ENCODE results near the gene E2F6. TPM values are rescaled to one million over a fixed set of nuclear protein-coding genes. Genes with fewer than 3 reads are reported as not detected.
A peak's percentile ranks its signal among the peaks of the same experiment; 100 is the strongest.

The E2F6 gene
- total and polyA plus RNA-seq, 2 of the 13 experiments (the other 11 are each of a cell fraction or from before 2014, with no cell fraction given): 27.3 to 36.0 TPM

DNA sequence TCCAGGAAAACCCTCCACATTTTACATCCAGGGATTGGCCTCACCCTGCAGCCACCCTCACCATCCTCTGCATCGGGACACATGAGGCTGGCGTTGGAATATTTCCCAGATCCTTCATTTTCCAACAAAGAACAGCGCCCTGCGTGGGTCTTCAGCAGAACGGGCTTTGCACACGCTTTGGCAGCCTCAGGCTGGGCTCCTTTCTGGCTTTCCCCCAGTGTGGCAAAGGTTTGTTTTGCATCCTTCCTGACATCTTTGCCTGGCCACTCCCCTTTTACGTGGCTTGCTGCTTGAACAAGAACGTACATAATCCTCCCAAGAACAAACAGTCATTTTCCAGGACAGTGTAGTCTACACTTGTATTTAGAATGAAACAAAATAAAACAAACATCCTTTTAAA lies 42.3 kb upstream of the E2F6 start (continued):
- TF ChIP-seq, protein P1, sequence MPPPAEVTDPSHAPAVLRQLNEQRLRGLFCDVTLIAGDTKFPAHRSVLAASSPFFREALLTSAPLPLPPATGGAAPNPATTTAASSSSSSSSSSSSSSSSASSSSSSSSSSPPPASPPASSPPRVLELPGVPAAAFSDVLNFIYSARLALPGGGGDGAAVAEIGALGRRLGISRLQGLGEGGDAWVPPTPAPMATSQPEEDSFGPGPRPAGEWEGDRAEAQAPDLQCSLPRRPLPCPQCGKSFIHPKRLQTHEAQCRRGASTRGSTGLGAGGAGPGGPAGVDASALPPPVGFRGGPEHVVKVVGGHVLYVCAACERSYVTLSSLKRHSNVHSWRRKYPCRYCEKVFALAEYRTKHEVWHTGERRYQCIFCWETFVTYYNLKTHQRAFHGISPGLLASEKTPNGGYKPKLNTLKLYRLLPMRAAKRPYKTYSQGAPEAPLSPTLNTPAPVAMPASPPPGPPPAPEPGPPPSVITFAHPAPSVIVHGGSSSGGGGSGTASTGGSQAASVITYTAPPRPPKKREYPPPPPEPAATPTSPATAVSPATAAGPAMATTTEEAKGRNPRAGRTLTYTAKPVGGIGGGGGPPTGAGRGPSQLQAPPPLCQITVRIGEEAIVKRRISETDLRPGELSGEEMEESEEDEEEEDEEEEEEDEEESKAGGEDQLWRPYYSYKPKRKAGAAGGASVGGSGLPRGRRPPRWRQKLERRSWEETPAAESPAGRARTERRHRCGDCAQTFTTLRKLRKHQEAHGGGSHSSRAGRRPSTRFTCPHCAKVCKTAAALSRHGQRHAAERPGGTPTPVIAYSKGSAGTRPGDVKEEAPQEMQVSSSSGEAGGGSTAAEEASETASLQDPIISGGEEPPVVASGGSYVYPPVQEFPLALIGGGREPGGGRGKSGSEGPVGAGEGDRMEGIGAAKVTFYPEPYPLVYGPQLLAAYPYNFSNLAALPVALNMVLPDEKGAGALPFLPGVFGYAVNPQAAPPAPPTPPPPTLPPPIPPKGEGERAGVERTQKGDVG (CRISPR knock-in tag; IDR thresholded peaks at IDR 0.05; ENCODE audit: borderline replicate concordance): peak; percentile 51; the same call in 1 of the 2 replicates
- TF ChIP-seq RBAK (CRISPR knock-in tag; IDR thresholded peaks at IDR 0.05) (no peak), YEATS4 (CRISPR knock-in tag; IDR thresholded peaks at IDR 0.05; ENCODE audit: borderline replicate concordance) (no peak), KMT2A (CRISPR knock-in tag; IDR thresholded peaks at IDR 0.05) (no peak), ZNF761 (CRISPR knock-in tag; conservative IDR thresholded peaks at IDR 0.05) (no peak), DPF2 (CRISPR knock-in tag; IDR thresholded peaks at IDR 0.05; ENCODE audit: borderline replicate concordance, low read depth) (no peak), FOSL2 (CRISPR knock-in tag; IDR thresholded peaks at IDR 0.05) (no peak), CBFB (CRISPR knock-in tag; IDR thresholded peaks at IDR 0.05) (no peak), MEF2D (CRISPR knock-in tag; IDR thresholded peaks at IDR 0.05) (no peak)
- TF ChIP-seq, protein P2, sequence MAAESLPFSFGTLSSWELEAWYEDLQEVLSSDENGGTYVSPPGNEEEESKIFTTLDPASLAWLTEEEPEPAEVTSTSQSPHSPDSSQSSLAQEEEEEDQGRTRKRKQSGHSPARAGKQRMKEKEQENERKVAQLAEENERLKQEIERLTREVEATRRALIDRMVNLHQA (CRISPR knock-in tag; IDR thresholded peaks at IDR 0.05): no peak
- TF ChIP-seq, protein P3, sequence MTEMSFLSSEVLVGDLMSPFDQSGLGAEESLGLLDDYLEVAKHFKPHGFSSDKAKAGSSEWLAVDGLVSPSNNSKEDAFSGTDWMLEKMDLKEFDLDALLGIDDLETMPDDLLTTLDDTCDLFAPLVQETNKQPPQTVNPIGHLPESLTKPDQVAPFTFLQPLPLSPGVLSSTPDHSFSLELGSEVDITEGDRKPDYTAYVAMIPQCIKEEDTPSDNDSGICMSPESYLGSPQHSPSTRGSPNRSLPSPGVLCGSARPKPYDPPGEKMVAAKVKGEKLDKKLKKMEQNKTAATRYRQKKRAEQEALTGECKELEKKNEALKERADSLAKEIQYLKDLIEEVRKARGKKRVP (CRISPR knock-in tag; IDR thresholded peaks at IDR 0.05): no peak
- TF ChIP-seq, protein P4, sequence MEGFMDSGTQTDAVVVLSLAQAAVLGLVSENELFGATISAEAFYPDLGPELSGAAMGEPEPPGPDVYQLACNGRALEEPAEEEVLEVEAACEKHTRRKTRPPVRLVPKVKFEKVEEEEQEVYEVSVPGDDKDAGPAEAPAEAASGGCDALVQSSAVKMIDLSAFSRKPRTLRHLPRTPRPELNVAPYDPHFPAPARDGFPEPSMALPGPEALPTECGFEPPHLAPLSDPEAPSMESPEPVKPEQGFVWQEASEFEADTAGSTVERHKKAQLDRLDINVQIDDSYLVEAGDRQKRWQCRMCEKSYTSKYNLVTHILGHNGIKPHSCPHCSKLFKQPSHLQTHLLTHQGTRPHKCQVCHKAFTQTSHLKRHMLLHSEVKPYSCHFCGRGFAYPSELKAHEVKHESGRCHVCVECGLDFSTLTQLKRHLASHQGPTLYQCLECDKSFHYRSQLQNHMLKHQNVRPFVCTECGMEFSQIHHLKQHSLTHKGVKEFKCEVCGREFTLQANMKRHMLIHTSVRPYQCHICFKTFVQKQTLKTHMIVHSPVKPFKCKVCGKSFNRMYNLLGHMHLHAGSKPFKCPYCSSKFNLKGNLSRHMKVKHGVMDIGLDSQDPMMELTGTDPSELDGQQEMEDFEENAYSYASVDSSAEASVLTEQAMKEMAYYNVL (CRISPR knock-in tag; IDR thresholded peaks at IDR 0.05; ENCODE audit: borderline replicate concordance): no peak
- TF ChIP-seq, protein P5, sequence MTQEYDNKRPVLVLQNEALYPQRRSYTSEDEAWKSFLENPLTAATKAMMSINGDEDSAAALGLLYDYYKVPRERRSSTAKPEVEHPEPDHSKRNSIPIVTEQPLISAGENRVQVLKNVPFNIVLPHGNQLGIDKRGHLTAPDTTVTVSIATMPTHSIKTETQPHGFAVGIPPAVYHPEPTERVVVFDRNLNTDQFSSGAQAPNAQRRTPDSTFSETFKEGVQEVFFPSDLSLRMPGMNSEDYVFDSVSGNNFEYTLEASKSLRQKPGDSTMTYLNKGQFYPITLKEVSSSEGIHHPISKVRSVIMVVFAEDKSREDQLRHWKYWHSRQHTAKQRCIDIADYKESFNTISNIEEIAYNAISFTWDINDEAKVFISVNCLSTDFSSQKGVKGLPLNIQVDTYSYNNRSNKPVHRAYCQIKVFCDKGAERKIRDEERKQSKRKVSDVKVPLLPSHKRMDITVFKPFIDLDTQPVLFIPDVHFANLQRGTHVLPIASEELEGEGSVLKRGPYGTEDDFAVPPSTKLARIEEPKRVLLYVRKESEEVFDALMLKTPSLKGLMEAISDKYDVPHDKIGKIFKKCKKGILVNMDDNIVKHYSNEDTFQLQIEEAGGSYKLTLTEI (CRISPR knock-in tag; conservative IDR thresholded peaks at IDR 0.05): no peak
- TF ChIP-seq, protein P6, sequence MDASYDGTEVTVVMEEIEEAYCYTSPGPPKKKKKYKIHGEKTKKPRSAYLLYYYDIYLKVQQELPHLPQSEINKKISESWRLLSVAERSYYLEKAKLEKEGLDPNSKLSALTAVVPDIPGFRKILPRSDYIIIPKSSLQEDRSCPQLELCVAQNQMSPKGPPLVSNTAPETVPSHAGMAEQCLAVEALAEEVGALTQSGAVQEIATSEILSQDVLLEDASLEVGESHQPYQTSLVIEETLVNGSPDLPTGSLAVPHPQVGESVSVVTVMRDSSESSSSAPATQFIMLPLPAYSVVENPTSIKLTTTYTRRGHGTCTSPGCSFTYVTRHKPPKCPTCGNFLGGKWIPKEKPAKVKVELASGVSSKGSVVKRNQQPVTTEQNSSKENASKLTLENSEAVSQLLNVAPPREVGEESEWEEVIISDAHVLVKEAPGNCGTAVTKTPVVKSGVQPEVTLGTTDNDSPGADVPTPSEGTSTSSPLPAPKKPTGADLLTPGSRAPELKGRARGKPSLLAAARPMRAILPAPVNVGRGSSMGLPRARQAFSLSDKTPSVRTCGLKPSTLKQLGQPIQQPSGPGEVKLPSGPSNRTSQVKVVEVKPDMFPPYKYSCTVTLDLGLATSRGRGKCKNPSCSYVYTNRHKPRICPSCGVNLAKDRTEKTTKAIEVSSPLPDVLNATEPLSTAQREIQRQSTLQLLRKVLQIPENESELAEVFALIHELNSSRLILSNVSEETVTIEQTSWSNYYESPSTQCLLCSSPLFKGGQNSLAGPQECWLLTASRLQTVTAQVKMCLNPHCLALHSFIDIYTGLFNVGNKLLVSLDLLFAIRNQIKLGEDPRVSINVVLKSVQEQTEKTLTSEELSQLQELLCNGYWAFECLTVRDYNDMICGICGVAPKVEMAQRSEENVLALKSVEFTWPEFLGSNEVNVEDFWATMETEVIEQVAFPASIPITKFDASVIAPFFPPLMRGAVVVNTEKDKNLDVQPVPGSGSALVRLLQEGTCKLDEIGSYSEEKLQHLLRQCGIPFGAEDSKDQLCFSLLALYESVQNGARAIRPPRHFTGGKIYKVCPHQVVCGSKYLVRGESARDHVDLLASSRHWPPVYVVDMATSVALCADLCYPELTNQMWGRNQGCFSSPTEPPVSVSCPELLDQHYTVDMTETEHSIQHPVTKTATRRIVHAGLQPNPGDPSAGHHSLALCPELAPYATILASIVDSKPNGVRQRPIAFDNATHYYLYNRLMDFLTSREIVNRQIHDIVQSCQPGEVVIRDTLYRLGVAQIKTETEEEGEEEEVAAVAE (CRISPR knock-in tag; IDR thresholded peaks at IDR 0.05; ENCODE audit: borderline replicate concordance): no peak

Measured in HepG2 (cell line).